ENCODE results near the gene MT1E.

DNA sequence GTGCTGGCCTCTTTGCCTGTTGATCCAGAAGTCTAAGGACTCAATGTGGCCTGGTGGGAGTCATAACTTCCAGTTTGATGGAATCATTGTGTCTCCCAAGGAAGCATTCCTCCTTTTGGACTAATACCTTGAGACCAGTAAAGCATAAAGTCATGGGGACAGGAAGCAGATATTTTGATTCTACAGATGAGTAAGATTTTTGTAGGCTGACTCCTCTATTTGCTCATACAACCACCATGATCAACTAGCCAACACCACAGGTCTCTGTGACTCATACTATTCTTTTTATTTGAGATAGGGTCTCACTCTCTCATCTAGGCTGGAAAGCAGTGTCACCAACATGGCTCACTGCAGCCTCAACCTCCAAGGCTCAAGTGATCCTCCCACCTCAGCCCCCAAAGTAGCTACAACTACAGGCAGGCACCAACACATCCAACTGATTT, 11.0 kb upstream of the MT1E start:
- TF ChIP-seq, protein P1, sequence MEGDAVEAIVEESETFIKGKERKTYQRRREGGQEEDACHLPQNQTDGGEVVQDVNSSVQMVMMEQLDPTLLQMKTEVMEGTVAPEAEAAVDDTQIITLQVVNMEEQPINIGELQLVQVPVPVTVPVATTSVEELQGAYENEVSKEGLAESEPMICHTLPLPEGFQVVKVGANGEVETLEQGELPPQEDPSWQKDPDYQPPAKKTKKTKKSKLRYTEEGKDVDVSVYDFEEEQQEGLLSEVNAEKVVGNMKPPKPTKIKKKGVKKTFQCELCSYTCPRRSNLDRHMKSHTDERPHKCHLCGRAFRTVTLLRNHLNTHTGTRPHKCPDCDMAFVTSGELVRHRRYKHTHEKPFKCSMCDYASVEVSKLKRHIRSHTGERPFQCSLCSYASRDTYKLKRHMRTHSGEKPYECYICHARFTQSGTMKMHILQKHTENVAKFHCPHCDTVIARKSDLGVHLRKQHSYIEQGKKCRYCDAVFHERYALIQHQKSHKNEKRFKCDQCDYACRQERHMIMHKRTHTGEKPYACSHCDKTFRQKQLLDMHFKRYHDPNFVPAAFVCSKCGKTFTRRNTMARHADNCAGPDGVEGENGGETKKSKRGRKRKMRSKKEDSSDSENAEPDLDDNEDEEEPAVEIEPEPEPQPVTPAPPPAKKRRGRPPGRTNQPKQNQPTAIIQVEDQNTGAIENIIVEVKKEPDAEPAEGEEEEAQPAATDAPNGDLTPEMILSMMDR (IDR thresholded peaks at IDR 0.05; ENCODE audit: low read depth, low read length) = no peak
- no peak for TF ChIP-seq EZH2phosphoT487 (IDR thresholded peaks at IDR 0.05; ENCODE audit: low read depth)
